Body of pancreas (tissue), 4 donors: Measurements from ENCODE around the gene TUFT1. TPM values are rescaled to one million over a fixed set of nuclear protein-coding genes. Genes with fewer than 3 reads are reported as not detected.

Experiments used
- ATAC-seq: fragments of 150-250 bp; one replicate; pipeline ENCODE4 v1.9.1; 2016
- DNase-seq, 4 donors: peaks; one replicate each; pipeline ENCODE4 v3.0.0-alpha.2; 2019
- H3K27ac ChIP-seq, 4 donors: fragments of 200-600 bp; sonication (generic); 1 replicate in 3 of 4; 2 replicates in 1 of 4; pipeline versions ENCODE4 v1.5.1 to v1.6.1; 2016 to 2019; ENCODE audit warnings: mild to moderate bottlenecking in 1 of 4, mixed read lengths in 1 of 4, moderate library complexity in 1 of 4
- H3K27me3 ChIP-seq, 2 donors: fragments of 200-600 bp; sonication (generic); one replicate each; pipeline ENCODE4 v1.6.0; 2016; ENCODE audit warnings: mild to moderate bottlenecking in 1 of 2
- H3K36me3 ChIP-seq, 2 donors: fragments of 200-600 bp; sonication (generic); replicated peaks in 1 of 2; 2 replicates each; pipeline ENCODE4 v1.5.1; 2016; ENCODE audit warnings: low read depth in 2 of 2; ENCODE audit not compliant: insufficient read depth in 1 of 2
- H3K4me1 ChIP-seq: fragments of 200-600 bp; sonication (generic); one replicate; pipeline ENCODE4 v1.6.0; 2016
- H3K4me3 ChIP-seq, 2 donors: fragments of 200-600 bp; sonication (generic); 1 replicate in 1 of 2; 2 replicates in 1 of 2; pipeline ENCODE4 v1.5.1; 2016 to 2019
- H3K9me3 ChIP-seq, 3 donors: fragments of 200-600 bp; sonication (generic); 1 replicate in 2 of 3; 2 replicates in 1 of 3; pipeline ENCODE4 v1.5.1; 2016
- CTCF ChIP-seq, 7 experiments: fragments of 450-650 bp in 4 of 7; fragments of 200-600 bp in 3 of 7; sonication (generic) in 3 of 7; IDR thresholded peaks; one replicate each; pipeline ENCODE4 v1.5.1; 2016 to 2019; ENCODE audit warnings: antibody characterized with exemption in 7 of 7
- POLR2A ChIP-seq, 3 donors: fragments of 450-650 bp; IDR thresholded peaks; one replicate each; pipeline ENCODE4 v1.6.1; 2016; ENCODE audit warnings: antibody characterized with exemption in 3 of 3, mild to moderate bottlenecking in 2 of 3
- WGBS, 2 donors: methylation state at CpG; one replicate each; pipeline ENCODE4 v1.1.5; 2017; 5-methylcytosine and 5-hydroxymethylcytosine counted together
- intact Hi-C: fragments of 100-400 bp; cut with DNase I; formaldehyde crosslinking; loops from one replicate; pipeline ENCODE4 v1.15.1; 2023
- total RNA-seq, 2 donors: library from RNA; depleted of rRNA; stranded (reverse); fragments of >200 nt; gene quantifications; one replicate each; pipeline ENCODE4 v1.1.0, GENCODE V29; 2016

The TUFT1 gene
- total RNA-seq, 2 donors from 2014 or later = 10.9 to 17.1 TPM

GRCh38 chr1:151612501-151613281, 72.6 kb downstream of the TUFT1 start:
- ATAC-seq (peak; percentile 6), DNase-seq (peak; percentile 20 to 30 (median 22))
- intact Hi-C loops = no loop called here
- TF ChIP-seq CTCF (IDR thresholded peaks at IDR 0.05) (no peak), POLR2A (IDR thresholded peaks at IDR 0.05) (no peak)
- Histone ChIP-seq H3K4me1 (peaks cover 34% of the 10 kb centered on the region), H3K9me3 (no peaks in the 10 kb centered on the region), H3K27ac (peak overlapping the region; percentile 64 to 91 (median 80)), H3K4me3 (peak overlapping the region; percentile 83 to 84), H3K36me3 (no peaks in the 10 kb centered on the region), H3K27me3 (no peaks in the 10 kb centered on the region)
- WGBS, 2 donors = 5 to 9% methylated on average over 28 to 43 of the region's 44 CpGs

- Histone ChIP-seq H3K27ac (no peak overlapping the region), H3K4me3 (peak overlapping the region in 1 of 2 donors; percentile 83), H3K27me3 (no peaks in the 10 kb centered on the region), H3K9me3 (no peaks in the 10 kb centered on the region), H3K4me1 (peaks cover 39% of the 10 kb centered on the region), H3K36me3 (no peaks in the 10 kb centered on the region)
- ATAC-seq (no peak), DNase-seq (no peak)
- intact Hi-C loops = no loop called here
- 48 to 58% methylated on average over 9 of the region's 9 CpGs for WGBS, 2 donors
- TF ChIP-seq POLR2A (IDR thresholded peaks at IDR 0.05) = no peak
- TF ChIP-seq CTCF (IDR thresholded peaks at IDR 0.05) = no peak
Measured at GRCh38 chr1:151613282-151613780, 73.2 kb downstream of the TUFT1 start.

GRCh38 chr1:151615711-151616504, 75.8 kb downstream of the TUFT1 start:
- ATAC-seq (no peak), DNase-seq (no peak)
- 56 to 67% methylated on average over 4 of the region's 4 CpGs for WGBS, 2 donors
- Histone ChIP-seq H3K27ac (no peak overlapping the region), H3K4me1 (peaks cover 64% of the 10 kb centered on the region), H3K36me3 (no peaks in the 10 kb centered on the region), H3K4me3 (no peak overlapping the region), H3K9me3 (no peaks in the 10 kb centered on the region), H3K27me3 (no peaks in the 10 kb centered on the region)
- TF ChIP-seq CTCF (IDR thresholded peaks at IDR 0.05) (no peak), POLR2A (IDR thresholded peaks at IDR 0.05) (no peak)
- intact Hi-C loops = no loop called here

- no peak overlapping the region for H3K4me3 ChIP-seq
- no peak for TF ChIP-seq CTCF (IDR thresholded peaks at IDR 0.05)
- intact Hi-C loops = no loop called here
- ATAC-seq (no peak), DNase-seq (no peak)
- H3K27ac ChIP-seq = no peak overlapping the region
- H3K4me1 ChIP-seq = peaks cover 59% of the 10 kb centered on the region
- whole genome bisulfite sequencing, 2 donors = 81 to 87% methylated on average over 3 of the region's 3 CpGs
- no peaks in the 10 kb centered on the region for H3K9me3 ChIP-seq
- no peaks in the 10 kb centered on the region for H3K27me3 ChIP-seq
- no peaks in the 10 kb centered on the region for H3K36me3 ChIP-seq
Measured at GRCh38 chr1:151616505-151616849, 76.4 kb downstream of the TUFT1 start.
